H1 (cell line): Measurements from ENCODE around the gene TRABD2B. TPM values are rescaled to one million over a fixed set of nuclear protein-coding genes. Genes with fewer than 3 reads are reported as not detected.

Source experiments
- CHD7 ChIP-seq: fragments of 300-600 bp; sonication (generic); IDR thresholded peaks from 2 replicates; pipeline ENCODE4 v1.7.1; 2012; ENCODE audit warnings: low read length, moderate library complexity, mild to moderate bottlenecking, inconsistent platforms; ENCODE audit not compliant: insufficient replicate concordance
- NRF1 ChIP-seq: IDR thresholded peaks from 2 replicates; pipeline ENCODE4 v1.6.1; 2011; ENCODE audit warnings: mild to moderate bottlenecking, low read depth, low read length, improper control_type of control experiment
- polyA plus RNA-seq, 7 experiments: library from polyadenylated mRNA; depleted of rRNA in 3 of 7; stranded (reverse) in 5 of 7; unstranded in 2 of 7; fragments of >200 nt in 5 of 7; fragments of 200-250 nt in 2 of 7; gene quantifications; 1 replicate in 5 of 7; 2 replicates in 1 of 7; 4 replicates in 1 of 7; pipeline versions ENCODE4 v1.2.1 to v1.2.3, GENCODE V29; 2011 to 2013; ENCODE audit warnings: missing spikeins in 2 of 7, mixed read lengths in 2 of 7
- total RNA-seq: library from RNA; stranded (reverse); fragmentation: NEBNext Ultra II Directional; extraction: Animal tissue kit (Norgen Biotek cat#: 25700); gene quantifications from 2 replicates; pipeline ENCODE4 v1.2.1, GENCODE V29; 2021

Gene TRABD2B
- total and polyA plus RNA-seq, 2 of the 8 experiments (the other 6 are each of a cell fraction or from before 2014, with no cell fraction given): 0.95 to 3.4 TPM

GRCh38 chr1:47847763-47848162, 149.4 kb downstream of the TRABD2B start (continued):
- TF ChIP-seq CHD7: no peak
- TF ChIP-seq NRF1: no peak
